HG02884 (cell line): Measurements from ENCODE around the gene FADS3.

Source experiments
- ATAC-seq: cut with Tn5 transposase; IDR thresholded peaks from one replicate; pipeline ENCODE4 v1.9.1; 2021; ENCODE audit warnings: mild to moderate bottlenecking, moderate library complexity; ENCODE audit not compliant: unreplicated experiment

FADS3 gene, protein sequence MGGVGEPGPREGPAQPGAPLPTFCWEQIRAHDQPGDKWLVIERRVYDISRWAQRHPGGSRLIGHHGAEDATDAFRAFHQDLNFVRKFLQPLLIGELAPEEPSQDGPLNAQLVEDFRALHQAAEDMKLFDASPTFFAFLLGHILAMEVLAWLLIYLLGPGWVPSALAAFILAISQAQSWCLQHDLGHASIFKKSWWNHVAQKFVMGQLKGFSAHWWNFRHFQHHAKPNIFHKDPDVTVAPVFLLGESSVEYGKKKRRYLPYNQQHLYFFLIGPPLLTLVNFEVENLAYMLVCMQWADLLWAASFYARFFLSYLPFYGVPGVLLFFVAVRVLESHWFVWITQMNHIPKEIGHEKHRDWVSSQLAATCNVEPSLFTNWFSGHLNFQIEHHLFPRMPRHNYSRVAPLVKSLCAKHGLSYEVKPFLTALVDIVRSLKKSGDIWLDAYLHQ

DNA sequence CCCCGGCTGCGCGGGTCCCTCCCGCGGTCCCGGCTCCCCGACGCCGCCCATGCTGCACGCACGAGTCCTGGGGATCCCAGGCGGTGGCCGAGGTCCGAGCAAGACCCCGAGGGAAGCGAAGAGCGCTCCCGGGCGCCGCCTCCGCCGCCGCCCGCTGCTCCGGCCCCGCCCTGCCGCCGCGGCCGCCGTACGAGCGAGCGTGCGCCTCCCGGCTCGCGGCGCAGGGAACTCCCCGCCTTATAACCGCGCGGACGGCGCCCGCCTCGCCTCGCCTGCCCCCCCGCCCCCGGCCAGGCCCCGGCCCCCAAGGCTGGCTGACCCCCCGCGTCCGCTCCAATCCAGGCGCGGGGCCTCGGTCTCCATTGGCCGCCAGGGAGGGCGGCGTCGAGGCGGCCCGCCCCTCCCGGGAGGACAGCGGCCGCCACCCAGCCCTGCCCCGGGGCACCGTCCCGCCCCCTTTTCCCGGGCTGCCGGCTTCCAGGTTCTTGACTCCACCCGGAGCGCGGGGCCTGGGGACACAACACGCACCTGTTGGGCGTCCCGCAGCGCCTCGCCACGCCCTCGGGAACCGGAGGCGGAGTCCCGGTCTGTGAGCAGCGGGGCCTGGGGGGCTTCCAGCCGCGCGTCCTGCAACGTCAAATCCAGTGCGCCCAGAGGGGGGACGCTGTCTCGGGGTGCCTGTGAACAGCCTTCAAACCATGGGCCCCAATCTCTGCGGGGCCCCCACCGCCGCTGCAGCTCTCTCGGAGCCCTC is at the start of gene FADS3:
Gene FADS3 (minus strand): TSS at position 215 of the 754 bp plus-strand sequence. CDS start 164 bp downstream, at position 51.
- ATAC-seq = no peak

GRCh38 chr11:61940466-61940865 is 49.1 kb upstream of the FADS3 start:
- no peak for ATAC-seq

DNA sequence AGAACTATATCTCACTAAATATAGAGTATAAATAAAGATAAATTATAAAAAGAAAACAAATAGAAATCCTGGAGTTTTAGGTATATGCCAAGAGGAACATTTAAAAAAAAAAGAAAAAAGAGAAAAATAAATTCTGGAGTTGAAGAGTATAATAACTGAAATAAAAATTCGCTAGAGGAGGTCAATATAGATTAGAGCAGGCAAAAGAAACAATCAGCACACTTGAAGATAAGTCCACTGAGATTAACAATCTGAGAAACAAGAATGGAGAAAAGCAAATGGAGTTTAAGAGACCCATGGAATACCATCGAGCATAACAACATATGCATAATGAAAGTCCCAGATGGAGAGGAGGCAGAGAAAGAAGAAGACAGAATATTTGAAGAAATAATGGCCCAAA is 44.5 kb upstream of the FADS3 start:
- no peak for ATAC-seq

DNA sequence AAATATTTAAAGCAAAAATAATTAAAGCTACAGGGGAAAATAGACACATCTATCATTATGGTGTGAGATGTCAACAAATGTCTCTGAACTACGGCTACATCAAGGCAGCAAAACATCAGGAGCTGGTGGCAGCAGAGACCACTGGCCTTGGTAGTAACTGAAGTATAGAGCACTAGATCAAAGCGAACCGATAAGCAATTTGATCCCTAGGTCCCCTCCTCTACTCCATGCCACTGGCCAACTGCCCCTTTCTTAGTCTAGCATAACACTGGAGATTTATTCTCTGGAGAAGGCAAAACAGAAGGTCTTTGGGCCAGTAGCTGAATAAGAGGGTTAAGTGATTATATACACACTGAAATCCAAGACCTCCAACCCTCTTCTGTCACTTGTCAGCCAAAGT is 39.6 kb upstream of the FADS3 start:
- ATAC-seq = no peak

DNA sequence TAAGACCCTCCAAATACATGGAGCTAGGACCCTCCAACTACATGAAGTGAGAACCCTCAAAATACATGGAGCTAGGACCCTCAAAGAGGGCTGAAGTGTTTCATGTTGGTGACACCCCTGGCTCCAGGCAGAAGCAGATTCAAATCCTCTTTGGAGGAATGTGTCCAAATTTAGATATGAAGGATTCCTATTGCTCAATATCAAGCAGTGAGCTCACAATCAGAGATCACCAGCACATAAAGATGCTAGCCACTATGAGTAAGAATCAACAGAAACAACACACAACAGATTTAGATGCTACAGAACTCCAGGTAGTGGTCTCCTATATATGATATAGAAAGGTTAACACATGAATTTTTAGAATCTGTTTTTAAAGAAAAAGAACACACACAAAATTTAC is 37.3 kb upstream of the FADS3 start:
- ATAC-seq = no peak

- ATAC-seq = no peak
Observed at GRCh38 chr11:61927501-61927900, 36.2 kb upstream of the FADS3 start.

DNA sequence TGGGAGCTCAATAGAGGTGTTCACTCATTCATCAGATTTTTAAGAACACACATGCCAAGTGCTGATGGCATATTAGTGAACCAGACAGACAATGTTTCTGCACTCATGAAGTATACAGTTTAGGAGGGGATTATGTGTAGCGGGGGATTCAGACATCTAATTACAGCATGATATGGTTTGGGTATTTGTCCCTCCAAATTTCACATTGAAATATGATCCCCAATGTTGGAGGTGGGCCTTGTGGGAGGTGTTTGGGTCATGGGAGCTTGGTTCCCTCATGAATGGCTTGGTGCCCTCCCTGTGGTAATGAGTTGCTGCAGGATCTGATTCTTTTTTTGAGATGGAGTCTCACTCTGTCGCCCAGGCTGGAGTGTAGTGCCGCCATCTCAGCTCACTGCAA is 34.9 kb upstream of the FADS3 start:
- no peak for ATAC-seq

GRCh38 chr11:61925736-61926135 is 34.4 kb upstream of the FADS3 start:
- ATAC-seq = no peak

DNA sequence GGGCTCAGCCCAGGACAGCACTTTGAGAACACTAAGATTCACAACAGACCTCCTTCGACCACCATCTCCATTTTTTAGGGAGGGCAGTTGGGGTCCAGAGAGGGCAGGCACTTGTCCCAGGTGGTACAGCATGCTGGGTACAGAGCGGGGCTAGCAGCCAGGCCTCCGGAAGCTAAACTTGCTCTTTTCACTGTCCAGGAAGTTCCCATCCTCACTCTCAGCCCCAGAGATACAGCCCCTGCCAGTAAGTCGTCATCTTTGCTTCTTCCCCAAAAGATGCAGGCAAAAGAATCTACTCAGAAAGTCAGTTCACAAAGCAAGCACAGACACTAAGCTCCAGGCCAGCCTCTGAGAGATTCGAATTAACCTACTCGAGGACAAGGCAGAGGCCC is 32.7 kb upstream of the FADS3 start:
- no peak for ATAC-seq

- ATAC-seq = no peak
Observed at GRCh38 chr11:61923166-61924063, 32.1 kb upstream of the FADS3 start.

- ATAC-seq = no peak
Observed at GRCh38 chr11:61922539-61922938, 31.2 kb upstream of the FADS3 start.

DNA sequence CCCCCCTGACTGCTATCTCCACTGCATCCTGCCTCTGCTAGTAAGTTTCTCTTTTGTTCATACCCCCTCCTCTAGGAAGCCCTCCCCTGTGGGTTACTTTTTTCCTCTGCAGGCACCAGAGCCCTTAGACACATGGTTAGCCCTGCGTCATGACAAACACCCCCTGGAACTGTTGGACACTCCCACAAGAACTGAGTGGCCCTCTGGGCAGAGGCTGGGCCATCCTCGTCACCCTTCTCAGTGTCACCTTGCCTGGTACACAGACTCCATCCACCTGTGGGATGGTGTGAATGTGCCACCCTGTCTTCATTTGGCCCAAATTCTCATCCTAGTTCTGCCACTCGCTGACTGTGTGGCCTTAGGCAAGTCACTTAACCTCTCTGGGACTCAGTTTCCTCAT is 30.1 kb upstream of the FADS3 start:
- ATAC-seq = no peak

GRCh38 chr11:61919705-61920631 is 28.6 kb upstream of the FADS3 start:
- no peak for ATAC-seq

GRCh38 chr11:61918938-61919704 is 27.8 kb upstream of the FADS3 start:
- ATAC-seq = no peak

GRCh38 chr11:61918251-61918937 is 27.0 kb upstream of the FADS3 start:
- no peak for ATAC-seq

- no peak for ATAC-seq
Observed at GRCh38 chr11:61917334-61918109, 26.2 kb upstream of the FADS3 start, which contains the start of gene RAB3IL1. TSS of gene RAB3IL1 (minus strand) at chr11:61917566. CDS start at chr11:61917367, 199 bp downstream.

GRCh38 chr11:61916737-61917333 is 25.5 kb upstream of the FADS3 start:
- no peak for ATAC-seq
